GM18519 (cell line): ENCODE results near the gene C5orf15.

ENCODE experiments used
- ATAC-seq: cut with Tn5 transposase; IDR thresholded peaks from one replicate; pipeline ENCODE4 v1.9.1; 2021; ENCODE audit warnings: mild to moderate bottlenecking, moderate library complexity; ENCODE audit not compliant: unreplicated experiment, low FRiP score

C5orf15 gene

GRCh38 chr5:133968204-133968980, at the start of gene C5orf15:
Gene C5orf15 (minus strand): TSS chr5:133968625. CDS start chr5:133968584, 41 bp downstream.
- peak; percentile 91 for ATAC-seq

- ATAC-seq, result no peak
Observed at GRCh38 chr5:134008266-134008749, 39.9 kb upstream of the C5orf15 start.

- ATAC-seq, result no peak
Observed at GRCh38 chr5:134007581-134008265, 39.3 kb upstream of the C5orf15 start.

- ATAC-seq, result no peak
Observed at GRCh38 chr5:134006115-134006514, 37.7 kb upstream of the C5orf15 start.

GRCh38 chr5:134005417-134006061, 37.1 kb upstream of the C5orf15 start:
- ATAC-seq, result no peak

- peak; percentile 50 for ATAC-seq
Observed at GRCh38 chr5:134004626-134005416, 36.4 kb upstream of the C5orf15 start, which contains the start of gene VDAC1. Gene VDAC1 (minus strand): TSS chr5:134004975. CDS start chr5:133993012, 11,963 bp downstream.

GRCh38 chr5:134003817-134004625, 35.6 kb upstream of the C5orf15 start:
- peak; percentile 18 for ATAC-seq

GRCh38 chr5:134003064-134003816, 34.8 kb upstream of the C5orf15 start:
- ATAC-seq, result no peak

- no peak for ATAC-seq
Observed at GRCh38 chr5:134001938-134002731, 33.7 kb upstream of the C5orf15 start.

GRCh38 chr5:134000696-134001453, 32.5 kb upstream of the C5orf15 start:
- ATAC-seq, result no peak

GRCh38 chr5:134000091-134000511, 31.7 kb upstream of the C5orf15 start:
- ATAC-seq, result no peak

GRCh38 chr5:133998807-133999206, 30.4 kb upstream of the C5orf15 start:
- ATAC-seq, result no peak

- ATAC-seq, result no peak
Observed at GRCh38 chr5:133998042-133998441, 29.6 kb upstream of the C5orf15 start.

- no peak for ATAC-seq
Observed at GRCh38 chr5:133996683-133997252, 28.3 kb upstream of the C5orf15 start.

- ATAC-seq, result no peak
Observed at GRCh38 chr5:133995883-133996563, 27.6 kb upstream of the C5orf15 start.

- ATAC-seq, result no peak
Observed at GRCh38 chr5:133995341-133995740, 26.9 kb upstream of the C5orf15 start.
